ENCODE data around the gene LCE7A. TPM values are rescaled to one million over a fixed set of nuclear protein-coding genes. Genes with fewer than 3 reads are reported as not detected.
A peak's percentile ranks its signal among the peaks of the same experiment; 100 is the strongest.

Gene LCE7A
- total and polyA plus RNA-seq, 10 of the 15 experiments (the other 5 are each of a cell fraction or from before 2014, with no cell fraction given) = not detected

GRCh38 chr1:152880316-152880715 lies 20.5 kb downstream of the LCE7A start:
- ATAC-seq (peak; percentile 29; the same call in 2 of the 3 replicates), FAIRE-seq (no peak), DNase-seq (ENCODE audit: low read depth, low spot score) (no peak)
- H3K9me3 ChIP-seq (replicated peaks; ENCODE audit: control insufficient read depth, insufficient read depth, low read length) = no peaks in the 10 kb centered on the region
- peak overlapping the region; percentile 60 for H3K4me2 ChIP-seq (ENCODE audit: control insufficient read depth, insufficient read depth)
- CTCF ChIA-PET = interaction anchor here (0.8 to 3.4 kb wide), 4 partner anchors 10 to 46 kb away, joined by 6 to 22 read pairs (median 16); no protein-coding TSS in a partner anchor
- BruUV-seq (replicated peaks) = no TSS peak
- H3K9ac ChIP-seq (ENCODE audit: control insufficient read depth, insufficient read depth, low read length) = peak overlapping the region; percentile 0; the same call in 1 of the 2 replicates
- peak overlapping the region; percentile 74 for H2AFZ ChIP-seq (ENCODE audit: control insufficient read depth, low read depth, low read length)
- no peaks in the 10 kb centered on the region for H4K20me1 ChIP-seq (ENCODE audit: control insufficient read depth, insufficient read depth)
- RAD21 ChIA-PET (ENCODE audit: unreplicated experiment) = interaction anchor here (0.8 to 1.1 kb wide), 3 partner anchors 28 to 312 kb away, joined by 3 read pairs; partner anchors contain the start of gene IVL
- H3K27me3 ChIP-seq (replicated peaks in 1 of 2; ENCODE audit: control insufficient read depth in 2 of 2, insufficient read depth in 2 of 2, low read length in 1 of 2) = no peaks in the 10 kb centered on the region
- intact Hi-C loops (cut with micrococcal nuclease; ENCODE audit: unreplicated experiment) = no loop called here
- peak overlapping the region; percentile 57 for H3K27ac ChIP-seq (ENCODE audit: control insufficient read depth, insufficient read depth)
- no peaks in the 10 kb centered on the region for H3K36me3 ChIP-seq (ENCODE audit: control insufficient read depth in 2 of 2, insufficient read depth in 2 of 2, low read length in 1 of 2)
- TF ChIP-seq PML (IDR thresholded peaks at IDR 0.05; ENCODE audit: low read length) (no peak), SPI1 (IDR thresholded peaks at IDR 0.05; ENCODE audit: borderline replicate concordance, insufficient read depth, low read depth, low read length) (0 out of 2 replicates have a peak, but pooled peaks have one; percentile 13), EED (IDR thresholded peaks at IDR 0.05; ENCODE audit: low read depth) (0 out of 2 replicates have a peak, but pooled peaks have one; percentile 29), SRF (IDR thresholded peaks at IDR 0.05; ENCODE audit: low read depth in 2 of 2, low read length in 2 of 2) (0 out of 4 replicates have a peak, but pooled peaks of 1 of the 2 experiments have one; percentile 49), NR2F1 (conservative IDR thresholded peaks at IDR 0.05) (no peak), HDAC2 (IDR thresholded peaks at IDR 0.05) (no peak)
- POLR2A ChIA-PET = no interaction called here
- SMC1A ChIA-PET (ENCODE audit: uncharacterized antibody, unreplicated experiment) = interaction anchor here (0.7 kb wide), 1 partner anchor 45 kb away, joined by 3 read pairs; no protein-coding TSS in a partner anchor
- peaks cover 39% of the 10 kb centered on the region for H3K4me1 ChIP-seq (ENCODE audit: control insufficient read depth, insufficient read depth, low read length)
- in situ Hi-C loops (cut with MboI) = no loop called here
- H3K79me2 ChIP-seq (ENCODE audit: control insufficient read depth, insufficient read depth, low read length) = no peaks in the 10 kb centered on the region
- 0% methylated on average over 4 of the region's 4 CpGs for WGBS (ENCODE audit: insufficient coverage, insufficient replicate concordance, low lambda C conversion rate, missing lambda C conversion rate)
- H3K4me3 ChIP-seq = no peak overlapping the region

- FAIRE-seq (no peak), ATAC-seq (peak; percentile 89), DNase-seq (ENCODE audit: low read depth, low spot score) (peak; percentile 62)
- RAD21 ChIA-PET (ENCODE audit: unreplicated experiment) = no interaction called here
- H3K9ac ChIP-seq (ENCODE audit: control insufficient read depth, insufficient read depth, low read length) = no peak overlapping the region
- POLR2A ChIA-PET = no interaction called here
- H4K20me1 ChIP-seq (ENCODE audit: control insufficient read depth, insufficient read depth) = no peaks in the 10 kb centered on the region
- no TSS peak for BruUV-seq (replicated peaks)
- H3K4me3 ChIP-seq = no peak overlapping the region
- H2AFZ ChIP-seq (ENCODE audit: control insufficient read depth, low read depth, low read length) = peak overlapping the region; percentile 74; the same call in 1 of the 2 replicates
- no peaks in the 10 kb centered on the region for H3K27me3 ChIP-seq (replicated peaks in 1 of 2; ENCODE audit: control insufficient read depth in 2 of 2, insufficient read depth in 2 of 2, low read length in 1 of 2)
- SMC1A ChIA-PET (ENCODE audit: uncharacterized antibody, unreplicated experiment) = no interaction called here
- in situ Hi-C loops (cut with MboI) = no loop called here
- no peaks in the 10 kb centered on the region for H3K9me3 ChIP-seq (replicated peaks; ENCODE audit: control insufficient read depth, insufficient read depth, low read length)
- intact Hi-C loops (cut with micrococcal nuclease; ENCODE audit: unreplicated experiment) = no loop called here
- H3K4me2 ChIP-seq (ENCODE audit: control insufficient read depth, insufficient read depth) = peak overlapping the region; percentile 60; the same call in 1 of the 2 replicates
- WGBS (ENCODE audit: insufficient coverage, insufficient replicate concordance, low lambda C conversion rate, missing lambda C conversion rate) = 2% methylated on average over 5 of the region's 5 CpGs
- H3K27ac ChIP-seq (ENCODE audit: control insufficient read depth, insufficient read depth) = peak overlapping the region; percentile 57
- no peaks in the 10 kb centered on the region for H3K79me2 ChIP-seq (ENCODE audit: control insufficient read depth, insufficient read depth, low read length)
- H3K36me3 ChIP-seq (ENCODE audit: control insufficient read depth in 2 of 2, insufficient read depth in 2 of 2, low read length in 1 of 2) = no peaks in the 10 kb centered on the region
- CTCF ChIA-PET = interaction anchor here (0.8 to 3.4 kb wide), 2 partner anchors 11 to 45 kb away, joined by 6 to 18 read pairs; no protein-coding TSS in a partner anchor
- H3K4me1 ChIP-seq (ENCODE audit: control insufficient read depth, insufficient read depth, low read length) = peaks cover 39% of the 10 kb centered on the region
- TF ChIP-seq TAF1 (IDR thresholded peaks at IDR 0.05; ENCODE audit: borderline replicate concordance, low read depth, low read length) = no peak
- TF ChIP-seq IRF4 (IDR thresholded peaks at IDR 0.05; ENCODE audit: low read depth, low read length) = no peak
- no peak; a peak in 1 of 4 replicates for TF ChIP-seq ETV6 (conservative IDR thresholded peaks at IDR 0.05 in 1 of 2, IDR thresholded peaks at IDR 0.05 in 1 of 2; ENCODE audit: borderline replicate concordance in 1 of 2, low read depth in 1 of 2)
- TF ChIP-seq BRCA1 (IDR thresholded peaks at IDR 0.05; ENCODE audit: low read depth, low read length) = no peak
- no peak for TF ChIP-seq JUNB (IDR thresholded peaks at IDR 0.05)
- no peak for TF ChIP-seq MLLT1 (IDR thresholded peaks at IDR 0.05)
- TF ChIP-seq MTA3 (IDR thresholded peaks at IDR 0.05; ENCODE audit: borderline replicate concordance, low read length) = no peak
- TF ChIP-seq TBL1XR1 (IDR thresholded peaks at IDR 0.05; ENCODE audit: low read depth, low read length) = no peak
- TF ChIP-seq POU2F2 (IDR thresholded peaks at IDR 0.05; ENCODE audit: borderline replicate concordance, low read depth, low read length) = no peak
- TF ChIP-seq KLF5 (IDR thresholded peaks at IDR 0.05; ENCODE audit: partially characterized antibody) = no peak
- no peak for TF ChIP-seq PML (IDR thresholded peaks at IDR 0.05; ENCODE audit: low read length)
Observed at GRCh38 chr1:152880907-152881306, 21.1 kb downstream of the LCE7A start.
